ENCODE data around the gene SERTM1.

GRCh38 chr13:36715841-36716240 lies 42.0 kb downstream of the SERTM1 start:
- no peak for TF ChIP-seq CTCF (IDR thresholded peaks at IDR 0.05; ENCODE audit: low read depth, low read length, poor library complexity, severe bottlenecking)
- no peak for TF ChIP-seq EZH2phosphoT487 (IDR thresholded peaks at IDR 0.05; ENCODE audit: borderline replicate concordance, low read length)
